ENCODE data around the gene NTSR1. TPM values are rescaled to one million over a fixed set of nuclear protein-coding genes. Genes with fewer than 3 reads are reported as not detected.
A peak's percentile ranks its signal among the peaks of the same experiment; 100 is the strongest.

NTSR1 gene
- total and polyA plus RNA-seq, 2 donors (not counting 1 experiment from before 2014, with no cell fraction given), result not detected

- DNase-seq (no peak), ATAC-seq (ENCODE audit: low read depth) (no peak)
- Histone ChIP-seq H4K20me1 (ENCODE audit: control insufficient read depth, insufficient read depth, low read length, poor library complexity, severe bottlenecking) (no peaks in the 10 kb centered on the region), H3K27me3 (replicated peaks in 1 of 4; ENCODE audit: control extremely low read depth in 1 of 4, control insufficient read depth in 3 of 4, insufficient read depth in 4 of 4, low read length in 3 of 4) (no peaks in the 10 kb centered on the region), H2AFZ (ENCODE audit: insufficient read depth, low read depth, low read length, poor library complexity, severe bottlenecking) (no peak overlapping the region), H3K79me2 (ENCODE audit: control insufficient read depth, insufficient read depth, low read length) (no peaks in the 10 kb centered on the region), H3K9ac (ENCODE audit: low read length) (no peak overlapping the region), H3K4me2 (replicated peaks; ENCODE audit: low read depth, low read length, poor library complexity, severe bottlenecking) (no peak overlapping the region), H3K36me3 (replicated peaks in 1 of 2; ENCODE audit: control extremely low read depth in 1 of 2, control insufficient read depth in 1 of 2, extremely low read depth in 1 of 2, insufficient read depth in 2 of 2, low read length in 1 of 2) (no peaks in the 10 kb centered on the region), H3K4me3 (ENCODE audit: control extremely low read depth in 1 of 5, extremely low read depth in 1 of 5, insufficient read depth in 1 of 5, low read depth in 2 of 5, low read length in 4 of 5) (no peak overlapping the region), H3K4me1 (ENCODE audit: control insufficient read depth in 2 of 2, insufficient read depth in 2 of 2, low read length in 2 of 2) (peaks cover 16 to 37% of the 10 kb centered on the region in 2 donors), H3K9me3 (ENCODE audit: control extremely low read depth in 1 of 3, control insufficient read depth in 2 of 3, insufficient read depth in 1 of 3, low read length in 2 of 3) (peaks cover 0 to 3% (median 0%) of the 10 kb centered on the region in 3 donors), H3K27ac (ENCODE audit: low read length in 2 of 2) (no peak overlapping the region)
- H3K27ac Mint-ChIP-seq, result no peak overlapping the region
- ChIA-PET CTCF (interaction anchor here (1.3 kb wide), 1 partner anchor 9 kb away, joined by 4 read pairs; no protein-coding TSS in a partner anchor), POLR2A (no interaction called here)
- intact Hi-C loops (cut with micrococcal nuclease), result no loop called here
- WGBS (ENCODE audit: insufficient coverage), result 91% methylated on average over 26 of the region's 29 CpGs
- H3K9me3 Mint-ChIP-seq (ENCODE audit: insufficient read depth), result no peaks in the 10 kb centered on the region
- no peak overlapping the region for H3K4me3 Mint-ChIP-seq
- peaks cover 36% of the 10 kb centered on the region for H3K4me1 Mint-ChIP-seq
- TF ChIP-seq EZH2 (IDR thresholded peaks at IDR 0.05; ENCODE audit: borderline replicate concordance, insufficient read depth, low read depth, low read length, poor library complexity, severe bottlenecking), result no peak
- TF ChIP-seq CTCF (IDR thresholded peaks at IDR 0.05), result no peak
- no peaks in the 10 kb centered on the region for H3K27me3 Mint-ChIP-seq
Observed at GRCh38 chr20:62738025-62738881, 29.6 kb downstream of the NTSR1 start.

GRCh38 chr20:62739067-62739466 lies 30.4 kb downstream of the NTSR1 start:
- ATAC-seq (ENCODE audit: low read depth), result no peak
- Mint-ChIP-seq H3K9me3 (ENCODE audit: insufficient read depth) (no peaks in the 10 kb centered on the region), H3K27ac (peak overlapping the region; percentile 94), H3K4me1 (peaks cover 39% of the 10 kb centered on the region), H3K27me3 (no peaks in the 10 kb centered on the region), H3K4me3 (no peak overlapping the region)
- no peaks in the 10 kb centered on the region for H3K36me3 ChIP-seq (replicated peaks in 1 of 2; ENCODE audit: control extremely low read depth in 1 of 2, control insufficient read depth in 1 of 2, extremely low read depth in 1 of 2, insufficient read depth in 2 of 2, low read length in 1 of 2)
- 94% methylated on average over 12 of the region's 12 CpGs for WGBS (ENCODE audit: insufficient coverage)
- no peak overlapping the region for H3K27ac ChIP-seq (ENCODE audit: low read length in 2 of 2)
- POLR2A ChIA-PET, result no interaction called here
- no peak for DNase-seq
- H3K9me3 ChIP-seq (ENCODE audit: control extremely low read depth in 1 of 3, control insufficient read depth in 2 of 3, insufficient read depth in 1 of 3, low read length in 2 of 3), result peaks cover 0 to 3% (median 0%) of the 10 kb centered on the region in 3 donors
- no peaks in the 10 kb centered on the region for H3K79me2 ChIP-seq (ENCODE audit: control insufficient read depth, insufficient read depth, low read length)
- H3K27me3 ChIP-seq (replicated peaks in 1 of 4; ENCODE audit: control extremely low read depth in 1 of 4, control insufficient read depth in 3 of 4, insufficient read depth in 4 of 4, low read length in 3 of 4), result peaks cover 0 to 3% (median 0%) of the 10 kb centered on the region in 4 experiments
- TF ChIP-seq EZH2 (IDR thresholded peaks at IDR 0.05; ENCODE audit: borderline replicate concordance, insufficient read depth, low read depth, low read length, poor library complexity, severe bottlenecking) (no peak), CTCF (IDR thresholded peaks at IDR 0.05) (no peak)
- H3K4me1 ChIP-seq (ENCODE audit: control insufficient read depth in 2 of 2, insufficient read depth in 2 of 2, low read length in 2 of 2), result peaks cover 16 to 37% of the 10 kb centered on the region in 2 donors
- H4K20me1 ChIP-seq (ENCODE audit: control insufficient read depth, insufficient read depth, low read length, poor library complexity, severe bottlenecking), result no peaks in the 10 kb centered on the region
- peak overlapping the region; percentile 76 for H3K4me2 ChIP-seq (replicated peaks; ENCODE audit: low read depth, low read length, poor library complexity, severe bottlenecking)
- CTCF ChIA-PET, result interaction anchor here (0.9 to 1.3 kb wide), 3 partner anchors 9 to 122 kb away, joined by 3 to 4 read pairs (median 4); no protein-coding TSS in a partner anchor
- intact Hi-C loops (cut with micrococcal nuclease), result no loop called here
- H3K9ac ChIP-seq (ENCODE audit: low read length), result no peak overlapping the region
- peak overlapping the region; percentile 71 for H2AFZ ChIP-seq (ENCODE audit: insufficient read depth, low read depth, low read length, poor library complexity, severe bottlenecking)
- H3K4me3 ChIP-seq (ENCODE audit: control extremely low read depth in 1 of 5, extremely low read depth in 1 of 5, insufficient read depth in 1 of 5, low read depth in 2 of 5, low read length in 4 of 5), result no peak overlapping the region

Data from B cell (primary cell).